Measurements from ENCODE around the gene OTOA.
"Not testable (repeated sequence)": the region's sequence is repeated elsewhere in the genome, so short reads cannot be mapped to it uniquely, and the experiment has no call there.

OTOA gene

GRCh38 chr16:21710938-21711337 lies 47.2 kb downstream of the OTOA start:
- CTCF ChIA-PET = interaction anchor here (1.2 to 5.2 kb wide), 4 partner anchors 9 to 127 kb away, joined by 3 to 91 read pairs (median 4); no protein-coding TSS in a partner anchor
- POLR2A ChIA-PET = no interaction called here

GRCh38 chr16:21713549-21714368 lies 50.0 kb downstream of the OTOA start:
- POLR2A ChIA-PET = no interaction called here
- CTCF ChIA-PET = interaction anchor here (1.5 to 2.0 kb wide), 3 partner anchors 13 to 406 kb away, joined by 3 to 13 read pairs (median 5); no protein-coding TSS in a partner anchor
- no peak for TF ChIP-seq CTCF (IDR thresholded peaks at IDR 0.05; ENCODE audit: insufficient read depth, low read length, missing control alignments)
- no peak for DNase-seq (ENCODE audit: low read depth, low spot score)
- no peak overlapping the region for H3K4me3 ChIP-seq (ENCODE audit: low read depth, low read length)

More at GRCh38 chr16:21710938-21711337, 47.2 kb downstream of the OTOA start:
- TF ChIP-seq CTCF (IDR thresholded peaks at IDR 0.05; ENCODE audit: insufficient read depth, low read length, missing control alignments) = no peak
- no peak overlapping the region for H3K4me3 ChIP-seq (ENCODE audit: low read depth, low read length)
- DNase-seq (ENCODE audit: low read depth, low spot score) = no peak

- H3K4me3 ChIP-seq (ENCODE audit: low read depth, low read length); POLR2A ChIA-PET; CTCF ChIA-PET; DNase-seq (ENCODE audit: low read depth, low spot score): not testable (repeated sequence)
These were observed 50.5 kb downstream of the OTOA start for GRCh38 chr16:21714369-21714618.

- TF ChIP-seq CTCF (IDR thresholded peaks at IDR 0.05; ENCODE audit: insufficient read depth, low read length, missing control alignments) = no peak
- CTCF ChIA-PET = interaction anchor here (3.2 kb wide), 1 partner anchor 9 kb away, joined by 37 read pairs; no protein-coding TSS in a partner anchor
- H3K4me3 ChIP-seq (ENCODE audit: low read depth, low read length) = no peak overlapping the region
- POLR2A ChIA-PET = no interaction called here
- DNase-seq (ENCODE audit: low read depth, low spot score) = no peak
These were observed 53.8 kb downstream of the OTOA start for GRCh38 chr16:21717608-21718007.

- H3K4me3 ChIP-seq (ENCODE audit: low read depth, low read length) = no peak overlapping the region
- DNase-seq (ENCODE audit: low read depth, low spot score) = no peak
- ChIA-PET POLR2A (no interaction called here), CTCF (interaction anchor here (1.0 to 3.2 kb wide), 4 partner anchors 11 to 83 kb away, joined by 3 to 37 read pairs (median 4); no protein-coding TSS in a partner anchor)
- no peak for TF ChIP-seq CTCF (IDR thresholded peaks at IDR 0.05; ENCODE audit: insufficient read depth, low read length, missing control alignments)
These were observed 55.5 kb downstream of the OTOA start for GRCh38 chr16:21719283-21719682.

GRCh38 chr16:21720533-21720932 lies 56.8 kb downstream of the OTOA start:
- ChIA-PET POLR2A (no interaction called here), CTCF (interaction anchor here (1.4 to 3.2 kb wide), 2 partner anchors 12 to 82 kb away, joined by 3 to 37 read pairs; no protein-coding TSS in a partner anchor)
- H3K4me3 ChIP-seq (ENCODE audit: low read depth, low read length) = no peak overlapping the region
- DNase-seq (ENCODE audit: low read depth, low spot score) = no peak
- no peak for TF ChIP-seq CTCF (IDR thresholded peaks at IDR 0.05; ENCODE audit: insufficient read depth, low read length, missing control alignments)
